CD4-positive, alpha-beta T cell treated with Interleukin-10 for 1 hour (primary cell): ENCODE data around the gene DPRX.
"Not testable (repeated sequence)": the region's sequence is repeated elsewhere in the genome, so short reads cannot be mapped to it uniquely, and the experiment has no call there.

Source experiments
- DNase-seq: peaks from one replicate; pipeline ENCODE4 v3.0.0-alpha.2; 2020

Gene DPRX

DNA sequence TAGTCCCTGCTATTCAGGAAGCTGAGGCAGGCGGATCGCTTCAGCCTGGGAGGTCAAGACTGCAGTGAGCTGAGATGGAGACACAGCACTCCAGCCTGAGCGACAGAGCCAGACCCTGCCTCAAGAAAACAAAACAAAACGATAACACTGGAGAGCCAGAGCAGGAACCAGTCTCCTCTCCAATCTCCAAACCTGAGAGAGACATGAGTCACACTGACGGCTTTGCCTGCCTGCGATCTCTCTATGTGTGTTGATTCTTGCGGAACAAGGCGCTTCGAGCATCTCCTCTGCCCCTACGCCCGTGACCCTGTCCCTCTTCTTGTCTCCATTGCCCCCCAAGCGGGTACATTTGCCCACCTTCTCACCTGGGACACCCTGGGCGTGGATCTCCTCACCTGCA lies 15.6 kb downstream of the DPRX start:
- DNase-seq = no peak

DNA sequence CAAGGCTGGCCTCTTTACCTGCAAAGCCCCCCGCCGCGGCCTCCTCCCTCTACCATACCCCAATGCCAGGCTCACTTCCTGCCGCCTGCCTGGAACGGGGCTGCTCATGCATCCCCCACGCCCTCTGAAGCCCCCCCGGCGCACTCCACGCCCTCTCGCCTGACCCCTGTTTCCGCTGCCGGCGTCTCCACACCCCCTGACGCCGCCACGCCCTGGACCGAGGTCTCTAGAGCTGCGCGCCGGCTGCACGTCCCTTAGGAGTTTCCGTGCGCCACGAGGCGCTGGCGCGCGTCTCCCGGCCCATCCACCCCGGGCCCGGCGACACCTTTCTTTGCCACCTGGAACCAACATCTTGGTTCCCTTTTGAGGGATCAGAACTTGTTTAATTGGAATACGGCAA lies 16.0 kb downstream of the DPRX start:
- DNase-seq = no peak

DNA sequence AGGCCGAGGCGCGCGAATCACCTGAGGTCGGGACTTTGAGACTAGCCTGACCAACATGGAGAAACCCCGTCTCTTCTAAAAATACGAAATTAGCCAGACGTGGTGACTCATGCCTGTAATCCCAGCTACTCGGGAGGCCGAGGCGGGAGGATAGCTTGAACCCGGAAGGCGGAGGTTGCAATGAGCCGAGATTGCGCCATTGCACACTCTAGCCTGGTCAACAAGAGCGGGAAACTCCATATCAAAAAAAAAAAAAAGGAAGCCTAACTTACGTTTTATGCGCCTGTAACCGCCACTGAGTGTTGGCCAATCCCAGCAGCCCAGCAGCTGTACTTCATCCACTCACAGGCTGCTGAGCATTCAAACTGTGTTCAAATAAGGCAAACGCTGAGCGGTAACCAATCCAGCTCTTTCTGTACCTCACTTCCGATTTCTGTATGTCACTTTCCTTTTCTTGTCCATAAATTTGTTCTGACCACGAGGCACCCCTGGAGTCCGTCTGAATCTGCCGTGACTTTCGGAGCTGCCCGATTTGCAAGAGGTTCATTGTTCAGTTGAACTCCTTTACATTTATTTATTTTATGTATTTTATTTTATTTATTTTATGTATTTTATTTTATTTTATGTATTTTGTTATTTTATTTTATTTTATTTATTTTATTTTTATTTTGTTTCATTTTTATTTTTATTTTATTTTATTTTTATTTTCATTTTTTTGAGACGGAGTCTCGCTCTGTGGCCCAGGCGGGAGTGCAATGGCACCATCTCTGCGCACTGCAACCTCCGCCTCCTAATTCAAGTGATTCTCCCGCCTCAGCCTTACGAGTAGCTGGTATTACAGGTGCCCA lies 18.2 kb downstream of the DPRX start:
- no peak for DNase-seq

DNA sequence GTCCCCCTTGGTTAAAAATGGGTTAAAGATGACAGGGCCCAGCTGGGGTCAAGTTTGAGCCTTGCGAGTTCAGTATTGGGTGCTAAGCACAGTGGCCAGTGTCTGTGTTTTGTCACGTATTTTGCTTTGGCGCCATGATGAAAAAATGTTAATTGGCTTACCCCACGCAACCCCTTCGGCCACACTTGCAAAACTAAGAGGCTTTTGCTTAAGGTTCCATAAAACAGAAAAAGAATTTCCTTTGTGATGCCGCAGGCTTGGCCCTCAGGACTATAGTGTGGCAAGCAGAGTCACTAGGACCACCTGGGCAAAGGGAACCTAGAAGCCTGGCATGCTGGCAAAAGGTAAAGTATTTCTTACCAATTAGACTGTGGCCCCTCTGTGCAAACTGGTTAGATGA lies 20.7 kb downstream of the DPRX start:
- DNase-seq = no peak

DNA sequence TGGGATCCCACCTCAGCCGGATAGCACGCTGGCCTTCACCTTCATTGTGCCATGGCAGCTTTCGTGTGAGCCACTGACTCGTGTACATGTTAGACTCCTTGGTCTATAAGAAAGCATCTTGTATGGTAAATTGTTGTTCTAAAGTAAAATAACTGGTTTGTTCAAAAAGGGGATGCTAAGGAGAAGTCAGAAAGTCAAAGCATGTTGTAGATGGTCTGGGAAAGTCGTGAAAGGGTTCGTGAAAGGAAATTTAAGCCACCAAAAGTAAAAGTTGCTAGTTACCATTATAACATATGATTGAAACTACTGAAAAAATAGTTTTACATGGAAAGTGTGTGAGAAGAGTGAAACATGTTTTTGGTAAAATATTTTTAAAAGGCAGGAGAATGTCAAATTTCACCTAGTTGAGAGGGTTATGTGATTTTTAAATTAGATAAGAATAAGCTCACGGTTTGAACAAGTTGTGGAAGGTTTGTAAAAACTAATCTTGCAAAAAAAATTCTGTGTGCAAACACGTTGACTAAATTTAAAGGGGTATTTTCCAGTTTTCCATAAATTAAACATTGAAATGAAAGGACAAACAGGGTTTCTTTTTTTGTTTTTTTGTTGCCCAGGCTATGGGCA lies 23.4 kb downstream of the DPRX start:
- DNase-seq = no peak

DNA sequence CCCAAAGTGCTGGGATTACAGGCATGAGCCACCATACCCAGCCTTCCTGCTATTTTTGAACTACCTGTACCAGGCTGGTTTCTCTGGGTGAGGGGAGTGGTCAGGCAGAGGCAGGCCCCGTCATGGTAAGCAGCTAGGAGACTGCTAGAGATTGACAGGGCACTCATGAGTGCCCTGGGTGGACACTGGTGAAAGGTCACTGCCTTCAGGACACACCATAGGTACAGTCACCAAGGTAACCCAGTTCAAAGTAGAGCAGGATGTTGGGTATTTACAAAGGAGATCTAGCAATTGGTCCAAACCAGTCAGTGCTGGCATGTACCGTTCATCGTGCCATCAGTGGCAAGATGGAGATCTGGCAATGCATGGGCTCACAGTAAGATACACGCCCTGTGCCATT lies 25.5 kb downstream of the DPRX start:
- no peak for DNase-seq

DNA sequence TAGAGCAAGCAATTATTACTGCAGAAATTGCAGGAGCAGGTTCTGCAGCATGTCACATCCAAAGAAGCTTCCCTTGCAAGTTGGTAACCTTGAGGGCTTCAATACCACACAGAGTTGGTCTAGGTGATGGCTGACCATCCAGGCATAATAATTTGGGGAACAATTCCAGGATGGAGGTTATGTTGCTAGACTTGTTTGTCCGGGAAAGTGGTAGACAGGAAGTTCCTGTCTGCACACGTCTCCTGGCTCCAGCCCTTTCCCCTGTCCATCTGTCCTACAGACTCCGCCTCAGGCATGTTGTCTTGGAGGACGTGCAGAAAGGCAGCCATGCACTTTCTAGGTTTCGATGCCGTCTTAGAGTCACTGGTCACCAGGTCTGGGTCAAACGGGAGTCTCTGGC lies 26.0 kb downstream of the DPRX start:
- DNase-seq = no peak

DNA sequence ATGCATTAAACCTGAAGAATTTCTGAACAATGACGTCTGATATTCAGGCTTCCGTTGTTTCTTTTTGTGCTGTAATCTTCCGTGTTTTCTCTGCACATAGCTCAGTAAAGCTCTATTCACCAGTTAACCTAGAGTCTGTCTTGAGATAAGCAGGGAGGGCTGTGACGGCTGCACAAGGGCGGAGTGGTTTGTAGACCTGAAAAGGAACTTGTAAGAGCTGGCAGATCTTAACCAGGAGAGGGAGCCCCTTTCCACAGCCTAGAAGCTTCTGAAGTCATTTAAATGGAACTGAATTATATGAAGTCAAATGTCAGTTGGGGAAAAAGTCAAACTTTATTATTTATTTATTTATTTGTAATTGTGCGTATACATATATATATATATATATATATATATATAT lies 27.5 kb downstream of the DPRX start:
- DNase-seq = no peak

DNA sequence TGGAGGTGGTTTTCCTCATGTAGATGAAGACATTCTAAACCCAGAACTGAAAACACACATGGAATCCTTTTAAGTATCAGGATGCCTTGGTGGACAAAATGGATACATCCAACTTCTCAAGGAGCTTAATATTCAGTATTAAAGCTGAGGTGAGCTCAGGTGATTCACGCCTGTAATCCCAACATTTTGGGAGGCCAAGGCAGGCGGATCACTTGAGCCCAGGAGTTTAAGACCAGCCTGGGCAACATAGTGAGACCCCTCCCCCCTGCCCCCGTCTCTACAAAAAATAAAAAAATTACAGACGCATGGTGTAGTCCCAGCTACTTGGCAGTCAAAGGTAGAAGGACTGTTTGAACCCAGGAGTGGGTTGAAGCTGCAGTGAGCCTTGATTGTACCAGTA lies 28.8 kb downstream of the DPRX start:
- DNase-seq = no peak

DNA sequence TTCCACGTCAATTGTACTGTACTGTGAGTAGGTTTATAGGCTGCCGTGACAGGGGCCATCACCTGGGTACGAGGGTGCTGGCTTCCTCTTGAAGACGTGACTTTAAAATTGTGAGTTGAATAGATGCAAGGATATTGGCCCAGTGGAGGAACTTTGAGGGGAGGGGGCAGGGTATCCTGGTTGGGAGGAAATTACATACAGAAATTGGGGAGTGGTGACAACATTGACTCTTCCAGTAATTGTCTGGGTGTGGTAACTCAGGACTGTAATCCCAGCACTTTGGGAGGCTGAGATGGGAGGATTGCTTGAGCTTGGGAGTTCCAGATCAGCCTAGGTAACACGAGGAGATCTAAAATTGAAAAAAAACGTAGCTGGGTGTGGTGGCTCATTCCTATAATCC lies 30.4 kb downstream of the DPRX start:
- no peak for DNase-seq

DNA sequence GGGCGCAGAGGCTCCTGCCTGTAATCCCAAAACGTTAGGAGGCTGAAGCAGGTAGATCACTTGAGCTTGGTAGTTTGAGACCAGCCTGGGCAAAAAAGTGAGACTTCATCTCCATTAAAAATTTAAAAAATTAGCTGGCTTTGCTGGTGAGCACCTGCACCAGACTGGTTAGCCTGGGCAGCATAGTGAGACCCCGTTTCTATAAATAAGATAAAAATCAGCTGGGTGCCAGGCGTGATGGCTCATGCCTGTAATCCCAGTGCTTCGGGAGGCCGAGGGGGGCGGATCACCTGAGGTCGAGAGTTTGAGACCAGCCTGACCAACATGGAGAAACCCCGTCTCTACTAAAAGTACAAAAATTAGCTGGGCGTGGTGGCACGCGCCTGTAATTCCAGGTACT lies 32.4 kb downstream of the DPRX start:
- DNase-seq = no peak

DNA sequence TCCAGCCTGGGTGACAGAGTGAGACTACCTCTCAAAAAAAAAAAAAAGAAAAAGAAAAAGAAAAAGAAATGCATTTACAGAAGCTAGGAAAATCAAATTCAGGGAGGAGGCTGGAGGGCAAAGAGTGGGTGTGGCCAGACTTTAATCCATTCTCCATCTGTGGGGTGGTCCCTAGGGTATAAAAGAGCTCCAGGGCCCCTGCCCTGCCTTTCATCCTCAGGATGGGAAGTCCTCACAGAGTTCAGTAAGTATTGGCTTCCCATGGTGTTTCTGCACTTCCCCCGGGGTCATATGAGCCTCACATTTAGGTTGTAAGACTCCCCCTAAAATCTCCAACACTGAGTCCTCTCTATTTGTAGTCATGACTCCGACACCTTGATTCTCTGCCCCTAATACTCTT lies 33.0 kb downstream of the DPRX start:
- DNase-seq = no peak

DNA sequence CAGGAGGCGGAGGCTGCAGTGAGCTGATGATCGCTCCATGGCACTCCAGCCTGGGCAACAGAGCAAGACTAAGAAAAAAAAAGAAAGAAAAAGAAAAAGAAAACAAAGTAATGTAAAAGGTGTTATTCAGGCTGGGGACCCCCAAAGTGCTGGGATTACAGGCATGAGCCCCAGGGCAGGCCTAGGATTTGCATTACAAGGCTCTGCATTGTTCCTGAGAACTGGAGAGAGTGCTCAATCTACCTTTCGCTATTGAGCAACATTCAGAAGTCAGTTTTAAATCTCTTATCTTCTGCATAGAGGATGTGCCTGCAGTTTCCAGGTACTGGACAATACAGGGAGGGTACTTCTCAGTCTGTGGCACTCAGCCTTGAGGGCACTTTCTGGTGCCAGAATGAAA lies 34.5 kb downstream of the DPRX start:
- not testable (repeated sequence) for DNase-seq

DNA sequence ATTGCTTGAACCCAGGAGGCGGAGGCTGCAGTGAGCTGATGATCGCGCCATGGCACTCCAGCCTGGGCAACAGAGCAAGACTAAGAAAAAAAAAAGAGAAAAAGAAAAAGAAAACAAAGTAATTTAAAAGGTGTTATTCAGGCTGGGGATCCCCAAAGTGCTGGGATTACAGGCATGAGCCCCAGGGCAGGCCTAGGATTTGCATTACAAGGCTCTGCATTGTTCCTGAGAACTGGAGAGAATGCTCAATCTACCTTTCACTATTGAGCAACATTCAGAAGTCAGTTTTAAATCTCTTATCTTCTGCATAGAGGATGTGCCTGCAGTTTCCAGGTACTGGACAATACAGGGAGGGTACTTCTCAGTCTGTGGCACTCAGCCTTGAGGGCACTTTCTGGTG lies 37.0 kb downstream of the DPRX start:
- not testable (repeated sequence) for DNase-seq

DNA sequence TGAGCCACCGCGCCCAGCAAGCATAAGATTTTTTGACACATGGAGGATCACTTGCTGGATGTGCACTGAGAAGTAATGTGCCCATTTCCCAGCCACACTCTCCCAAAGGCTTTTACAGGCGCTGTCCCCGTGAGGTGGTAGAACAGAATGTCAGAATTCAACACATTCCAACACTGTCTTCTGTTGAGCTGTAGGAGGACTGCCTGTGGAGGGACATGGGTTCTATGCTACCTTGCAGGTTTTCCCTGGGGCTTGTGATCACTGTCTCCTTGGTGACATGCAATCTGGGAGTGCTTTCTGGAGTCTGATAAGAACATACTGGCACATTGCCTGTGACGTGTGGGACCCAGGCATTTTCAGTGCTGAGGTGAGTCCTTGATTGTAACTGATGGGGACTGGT lies 38.5 kb downstream of the DPRX start:
- no peak for DNase-seq

DNA sequence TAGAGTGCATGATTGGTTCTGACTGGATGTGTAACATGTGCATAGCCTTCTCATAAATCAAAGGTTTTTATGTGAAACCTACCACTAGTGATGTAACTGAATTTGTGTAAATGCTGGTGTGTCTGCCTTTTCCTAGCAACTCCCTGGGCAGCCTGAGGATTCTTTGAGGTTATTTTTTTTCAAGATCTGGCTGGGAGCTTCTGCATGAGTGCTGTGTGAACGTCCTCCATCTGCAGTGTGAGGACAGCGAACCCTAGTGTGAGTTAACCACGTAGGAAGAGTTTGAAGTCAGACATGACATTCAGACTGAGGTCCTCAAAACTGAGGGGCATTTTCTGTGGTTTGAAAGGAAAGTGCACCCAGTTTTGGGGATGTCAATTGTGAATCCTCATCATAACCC lies 39.9 kb downstream of the DPRX start:
- no peak for DNase-seq
